Astrocyte (in vitro differentiated cells and primary cell): ENCODE results near the gene ADGRB2. TPM values are rescaled to one million over a fixed set of nuclear protein-coding genes. Genes with fewer than 3 reads are reported as not detected.

Experiments
- DNase-seq: peaks from one replicate; pipeline ENCODE4 v3.0.0-alpha.2; 2010; ENCODE audit warnings: low read depth
- FAIRE-seq: peaks from 2 replicates; lab custom pipeline; 2011; peaks lifted over from hg19 to GRCh38; lab: Jason Lieb, UNC
- H2AFZ ChIP-seq: 2 replicates; pipeline ENCODE4 v1.6.0; 2012; ENCODE audit warnings: low read depth, low read length, inconsistent platforms
- H3K27ac ChIP-seq: 2 replicates; pipeline ENCODE4 v1.5.1; 2011; ENCODE audit warnings: low read depth, low read length, inconsistent platforms
- H3K27me3 ChIP-seq: 2 replicates; pipeline ENCODE4 v1.6.0; 2011; ENCODE audit warnings: low read length, inconsistent platforms; ENCODE audit not compliant: insufficient read depth
- H3K36me3 ChIP-seq: 2 replicates; pipeline ENCODE4 v1.5.1; 2011; ENCODE audit warnings: low read length, inconsistent platforms; ENCODE audit not compliant: insufficient read depth
- H3K4me1 ChIP-seq: 2 replicates; pipeline ENCODE4 v1.5.1; 2011; ENCODE audit warnings: low read length, inconsistent platforms; ENCODE audit not compliant: insufficient read depth
- H3K4me2 ChIP-seq: 2 replicates; pipeline ENCODE4 v1.6.0; 2012; ENCODE audit warnings: low read length, inconsistent platforms
- H3K4me3 ChIP-seq: 2 replicates; pipeline ENCODE4 v1.5.1; 2011; ENCODE audit warnings: low read depth, mild to moderate bottlenecking, low read length, inconsistent platforms; ENCODE audit not compliant: insufficient read depth
- H3K79me2 ChIP-seq: 2 replicates; pipeline ENCODE4 v1.6.0; 2012; ENCODE audit warnings: mild to moderate bottlenecking, low read length, inconsistent platforms; ENCODE audit not compliant: insufficient read depth
- H3K9ac ChIP-seq: 2 replicates; pipeline ENCODE4 v1.6.0; 2012; ENCODE audit warnings: mild to moderate bottlenecking, low read length, inconsistent platforms
- H3K9me3 ChIP-seq: 2 replicates; pipeline ENCODE4 v1.5.1; 2012; ENCODE audit warnings: low read depth, mild to moderate bottlenecking, low read length, inconsistent platforms; ENCODE audit not compliant: insufficient read depth
- H4K20me1 ChIP-seq: 2 replicates; pipeline ENCODE4 v1.6.0; 2012; ENCODE audit warnings: low read length, inconsistent platforms; ENCODE audit not compliant: insufficient read depth
- H3K27ac Mint-ChIP-seq: one replicate; pipeline ENCODE4 v1.8.0; 2021; ENCODE audit warnings: mild to moderate bottlenecking, mixed read lengths; ENCODE audit not compliant: unreplicated experiment
- H3K27me3 Mint-ChIP-seq: one replicate; pipeline ENCODE4 v1.8.0; 2021; ENCODE audit warnings: low read depth, mixed read lengths; ENCODE audit not compliant: unreplicated experiment
- H3K36me3 Mint-ChIP-seq: one replicate; pipeline ENCODE4 v1.8.0; 2021; ENCODE audit warnings: low read depth, mixed read lengths; ENCODE audit not compliant: unreplicated experiment
- H3K4me1 Mint-ChIP-seq: one replicate; pipeline ENCODE4 v1.8.0; 2021; ENCODE audit warnings: low read depth, mixed read lengths; ENCODE audit not compliant: unreplicated experiment
- H3K4me3 Mint-ChIP-seq: one replicate; pipeline ENCODE4 v1.8.0; 2021; ENCODE audit warnings: mild to moderate bottlenecking, moderate library complexity, mixed read lengths; ENCODE audit not compliant: unreplicated experiment
- H3K9me3 Mint-ChIP-seq: one replicate; pipeline ENCODE4 v1.8.0; 2021; ENCODE audit warnings: mild to moderate bottlenecking, mixed read lengths; ENCODE audit not compliant: unreplicated experiment
- CTCF ChIP-seq: IDR thresholded peaks from 2 replicates; pipeline ENCODE4 v1.5.1; 2011; ENCODE audit warnings: low read depth, mild to moderate bottlenecking, inconsistent platforms, low read length, moderate library complexity; ENCODE audit not compliant: insufficient read depth
- EZH2 ChIP-seq: IDR thresholded peaks from 2 replicates; pipeline ENCODE4 v1.6.1; 2012; ENCODE audit warnings: mild to moderate bottlenecking, low read length, inconsistent platforms; ENCODE audit not compliant: insufficient read depth
- total RNA-seq: library from RNA; stranded (reverse); gene quantifications from 2 replicates; pipeline ENCODE4 v1.2.1, GENCODE V29; 2021

Gene ADGRB2
- total RNA-seq, 1 donor from 2014 or later = 25.8 TPM

DNA sequence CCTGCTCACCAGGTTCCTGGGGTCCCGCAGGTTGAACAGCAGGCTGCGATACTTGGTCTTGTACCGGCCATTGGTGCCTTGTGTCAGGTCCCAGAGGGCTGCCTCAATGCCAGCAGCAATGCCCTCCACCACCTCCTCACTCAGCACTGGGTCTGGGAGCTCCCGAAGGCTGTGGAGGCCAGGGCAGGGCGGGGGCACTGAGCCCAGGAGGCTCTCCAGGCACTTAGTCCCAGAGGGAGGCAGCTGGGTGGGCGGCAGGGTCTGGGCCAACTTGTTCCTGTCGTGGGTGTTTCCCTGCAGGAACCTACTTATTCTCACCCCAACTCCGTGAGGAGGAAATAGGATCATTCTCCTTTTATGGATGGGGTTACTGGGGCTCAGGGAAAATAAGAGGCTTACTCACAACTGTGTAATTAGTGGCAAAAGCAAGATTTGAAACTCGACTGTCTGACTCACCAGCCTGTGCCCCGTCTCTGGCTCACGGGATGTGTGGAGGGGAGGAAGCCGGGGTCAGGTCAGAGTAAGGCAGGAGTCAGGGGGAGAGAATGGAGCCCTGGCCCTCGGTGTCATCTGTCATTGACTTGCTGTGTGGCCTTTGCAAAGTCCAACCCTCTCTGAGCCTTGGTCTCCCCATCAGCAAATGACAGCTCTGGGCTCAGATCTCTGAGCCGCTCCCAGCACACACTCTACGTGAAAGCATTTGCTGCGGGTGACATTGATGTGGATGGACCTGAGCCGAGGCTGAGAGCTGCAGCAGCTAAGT, 34.5 kb upstream of the ADGRB2 start:
- Histone ChIP-seq H3K4me2 (peak overlapping the region; percentile 99), H3K9me3 (no peaks in the 10 kb centered on the region), H3K36me3 (peaks cover 1% of the 10 kb centered on the region), H4K20me1 (peaks cover 37% of the 10 kb centered on the region), H3K4me3 (peak overlapping the region; percentile 97), H3K9ac (peak overlapping the region; percentile 94), H3K27ac (peak overlapping the region; percentile 72), H2AFZ (peak overlapping the region; percentile 44), H3K4me1 (peaks cover 38% of the 10 kb centered on the region), H3K27me3 (no peaks in the 10 kb centered on the region), H3K79me2 (peaks cover 48% of the 10 kb centered on the region)
- Mint-ChIP-seq H3K4me3 (peak overlapping the region; percentile 85), H3K27me3 (no peaks in the 10 kb centered on the region), H3K27ac (peak overlapping the region; percentile 69), H3K36me3 (no peaks in the 10 kb centered on the region), H3K9me3 (no peaks in the 10 kb centered on the region), H3K4me1 (peaks cover 20% of the 10 kb centered on the region)
- peak; percentile 81 for FAIRE-seq
- TF ChIP-seq EZH2 (no peak), CTCF (no peak)
- DNase-seq = peak; percentile 88

DNA sequence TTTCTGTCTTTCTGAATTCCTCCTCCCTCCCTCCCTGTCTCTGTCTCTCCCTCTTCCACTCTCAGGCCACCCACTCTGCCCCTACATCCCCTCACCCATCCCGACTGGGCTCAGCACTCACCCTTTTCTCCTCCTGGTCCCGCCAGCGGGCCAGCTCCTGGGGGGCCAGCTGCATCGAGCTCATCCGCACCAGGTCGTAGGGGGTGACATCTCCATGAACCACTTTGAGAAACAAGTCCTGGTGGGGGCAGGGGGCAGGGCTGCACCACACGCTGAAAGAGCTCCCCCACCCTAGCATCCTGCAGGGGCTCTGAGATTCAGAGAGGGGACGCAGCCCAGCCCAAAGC, 33.9 kb upstream of the ADGRB2 start:
- Histone ChIP-seq H3K36me3 (peaks cover 7% of the 10 kb centered on the region), H3K9me3 (no peaks in the 10 kb centered on the region), H3K27me3 (no peaks in the 10 kb centered on the region), H3K4me3 (peak overlapping the region; percentile 97), H3K79me2 (peaks cover 53% of the 10 kb centered on the region), H3K4me2 (peak overlapping the region; percentile 99), H4K20me1 (peaks cover 43% of the 10 kb centered on the region), H3K4me1 (peaks cover 39% of the 10 kb centered on the region), H3K9ac (peak overlapping the region; percentile 94), H3K27ac (peak overlapping the region; percentile 72), H2AFZ (peak overlapping the region; percentile 19)
- Mint-ChIP-seq H3K4me3 (peak overlapping the region; percentile 85), H3K27me3 (peaks cover 3% of the 10 kb centered on the region), H3K4me1 (peaks cover 20% of the 10 kb centered on the region), H3K36me3 (no peaks in the 10 kb centered on the region), H3K9me3 (no peaks in the 10 kb centered on the region), H3K27ac (peak overlapping the region; percentile 78)
- DNase-seq = no peak
- TF ChIP-seq EZH2 (no peak), CTCF (no peak)
- no peak for FAIRE-seq

DNA sequence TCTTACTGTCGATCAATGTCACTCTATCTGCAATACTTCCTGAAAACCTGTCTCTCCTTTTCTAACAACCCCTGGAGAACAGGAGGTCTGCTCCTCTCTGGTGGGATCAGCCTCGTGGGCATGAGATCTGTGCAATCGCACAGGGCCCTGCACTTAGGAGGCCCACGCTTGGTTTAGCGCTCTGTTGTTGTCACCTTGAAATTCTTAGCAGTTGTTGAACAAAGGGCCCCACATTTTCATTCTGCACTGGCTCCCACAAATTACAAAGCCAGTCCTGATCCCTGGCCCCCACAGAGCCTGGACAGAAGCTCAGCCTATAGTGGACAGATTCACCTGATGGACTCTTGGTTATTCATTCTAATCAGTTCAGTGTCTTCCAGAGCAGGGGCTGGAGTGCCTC, 33.1 kb upstream of the ADGRB2 start:
- Mint-ChIP-seq H3K27me3 (peaks cover 3% of the 10 kb centered on the region), H3K4me1 (peaks cover 20% of the 10 kb centered on the region), H3K36me3 (no peaks in the 10 kb centered on the region), H3K4me3 (peak overlapping the region; percentile 85), H3K9me3 (no peaks in the 10 kb centered on the region), H3K27ac (peak overlapping the region; percentile 78)
- DNase-seq = no peak
- FAIRE-seq = no peak
- Histone ChIP-seq H3K79me2 (peaks cover 55% of the 10 kb centered on the region), H3K4me3 (peak overlapping the region; percentile 97), H4K20me1 (peaks cover 51% of the 10 kb centered on the region), H3K4me1 (peaks cover 46% of the 10 kb centered on the region), H3K36me3 (peaks cover 8% of the 10 kb centered on the region), H2AFZ (no peak overlapping the region), H3K27me3 (no peaks in the 10 kb centered on the region), H3K27ac (peak overlapping the region; percentile 72), H3K4me2 (peak overlapping the region; percentile 99), H3K9ac (peak overlapping the region; percentile 94), H3K9me3 (no peaks in the 10 kb centered on the region)
- TF ChIP-seq EZH2 (no peak), CTCF (no peak)
